Nephron progenitor cell (in vitro differentiated cells): Measurements from ENCODE around the gene GEMIN5.

Source experiments
- DNase-seq: peaks from one replicate; pipeline ENCODE4 v3.0.0; 2021
- H3K27ac Mint-ChIP-seq: 2 replicates; pipeline ENCODE4 v1.8.0; 2021; ENCODE audit warnings: mild to moderate bottlenecking, moderate library complexity, mixed read lengths
- H3K27me3 Mint-ChIP-seq: 2 replicates; pipeline ENCODE4 v1.8.0; 2021; ENCODE audit warnings: mild to moderate bottlenecking, low read depth, mixed read lengths; ENCODE audit not compliant: poor library complexity
- H3K36me3 Mint-ChIP-seq: 2 replicates; pipeline ENCODE4 v1.8.0; 2021; ENCODE audit warnings: low read depth, mixed read lengths
- H3K4me1 Mint-ChIP-seq: 2 replicates; pipeline ENCODE4 v1.8.0; 2021; ENCODE audit warnings: mixed read lengths
- H3K4me3 Mint-ChIP-seq: 2 replicates; pipeline ENCODE4 v1.8.0; 2021; ENCODE audit warnings: mild to moderate bottlenecking, moderate library complexity, mixed read lengths
- H3K9me3 Mint-ChIP-seq: 2 replicates; pipeline ENCODE4 v1.8.0; 2021; ENCODE audit warnings: mild to moderate bottlenecking, moderate library complexity, mixed read lengths
- TF ChIP-seq, protein P1 (sequence below): fragments of 200-600 bp; sonication (generic); IDR thresholded peaks from 2 replicates; pipeline ENCODE4 v1.5.0; 2021; ENCODE audit warnings: antibody characterized with exemption

Gene GEMIN5

DNA sequence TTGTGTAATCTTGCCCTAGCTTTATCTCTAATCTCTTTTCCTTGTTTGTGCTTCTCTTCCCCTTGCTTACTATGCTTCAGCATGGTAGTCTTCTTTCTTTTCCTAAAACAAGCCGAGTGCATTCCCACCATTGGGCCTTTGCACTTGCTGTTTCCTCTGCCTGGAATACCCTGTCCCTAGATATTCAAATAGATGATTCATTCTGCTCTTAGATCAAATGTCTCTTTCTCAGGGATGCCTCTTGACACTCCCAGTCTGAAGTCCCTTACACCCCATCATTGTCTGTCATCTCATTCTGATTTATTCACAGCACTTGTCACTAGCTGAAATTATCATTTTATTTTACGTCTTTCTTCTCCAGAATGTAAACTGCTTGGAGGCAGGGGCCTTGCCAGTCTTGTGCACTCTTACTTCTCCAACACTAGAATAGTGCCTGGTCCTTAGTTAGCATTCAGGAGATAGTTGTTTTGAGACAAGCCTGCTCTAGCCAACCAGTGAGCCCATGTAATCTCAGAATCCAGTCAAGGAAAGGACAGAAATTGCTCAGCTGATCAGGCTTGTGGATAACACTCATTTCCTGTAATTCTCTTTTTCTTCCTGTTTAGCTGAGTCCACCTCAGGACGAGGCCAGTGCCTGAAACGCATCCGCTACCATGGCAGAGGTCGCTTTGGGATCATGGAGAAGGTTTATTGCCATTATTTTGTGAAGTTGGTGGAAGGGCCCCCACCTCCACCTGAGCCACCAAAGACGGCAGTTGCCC lies 28.2 kb upstream of the GEMIN5 start:
- TF ChIP-seq, protein P1, sequence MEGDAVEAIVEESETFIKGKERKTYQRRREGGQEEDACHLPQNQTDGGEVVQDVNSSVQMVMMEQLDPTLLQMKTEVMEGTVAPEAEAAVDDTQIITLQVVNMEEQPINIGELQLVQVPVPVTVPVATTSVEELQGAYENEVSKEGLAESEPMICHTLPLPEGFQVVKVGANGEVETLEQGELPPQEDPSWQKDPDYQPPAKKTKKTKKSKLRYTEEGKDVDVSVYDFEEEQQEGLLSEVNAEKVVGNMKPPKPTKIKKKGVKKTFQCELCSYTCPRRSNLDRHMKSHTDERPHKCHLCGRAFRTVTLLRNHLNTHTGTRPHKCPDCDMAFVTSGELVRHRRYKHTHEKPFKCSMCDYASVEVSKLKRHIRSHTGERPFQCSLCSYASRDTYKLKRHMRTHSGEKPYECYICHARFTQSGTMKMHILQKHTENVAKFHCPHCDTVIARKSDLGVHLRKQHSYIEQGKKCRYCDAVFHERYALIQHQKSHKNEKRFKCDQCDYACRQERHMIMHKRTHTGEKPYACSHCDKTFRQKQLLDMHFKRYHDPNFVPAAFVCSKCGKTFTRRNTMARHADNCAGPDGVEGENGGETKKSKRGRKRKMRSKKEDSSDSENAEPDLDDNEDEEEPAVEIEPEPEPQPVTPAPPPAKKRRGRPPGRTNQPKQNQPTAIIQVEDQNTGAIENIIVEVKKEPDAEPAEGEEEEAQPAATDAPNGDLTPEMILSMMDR: no peak
- H3K9me3 Mint-ChIP-seq: no peaks in the 10 kb centered on the region
- no peaks in the 10 kb centered on the region for H3K27me3 Mint-ChIP-seq
- H3K36me3 Mint-ChIP-seq: peaks cover 37% of the 10 kb centered on the region
- H3K27ac Mint-ChIP-seq: peak overlapping the region; percentile 69
- DNase-seq: no peak
- no peak overlapping the region for H3K4me3 Mint-ChIP-seq
- peaks cover 6% of the 10 kb centered on the region for H3K4me1 Mint-ChIP-seq

DNA sequence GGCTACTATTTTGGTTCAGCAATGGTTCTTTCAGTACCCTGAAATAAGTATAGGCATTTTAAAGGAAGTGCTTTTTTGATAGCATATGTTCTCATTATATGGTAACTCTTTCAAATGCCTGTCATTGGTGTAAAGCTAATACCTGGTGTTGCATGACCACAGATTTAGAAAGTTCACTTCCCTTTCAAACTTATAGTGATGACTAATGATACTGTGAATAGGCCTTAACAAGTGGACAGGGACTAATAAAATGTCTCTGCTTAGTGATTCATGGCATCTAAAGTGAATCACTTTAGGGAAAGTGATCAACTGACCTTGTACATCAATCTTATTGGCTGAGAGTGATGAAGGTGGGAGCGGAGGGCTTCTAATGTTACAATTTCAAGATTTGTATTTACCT lies 24.5 kb upstream of the GEMIN5 start:
- no peaks in the 10 kb centered on the region for H3K27me3 Mint-ChIP-seq
- no peak overlapping the region for H3K4me3 Mint-ChIP-seq

DNA sequence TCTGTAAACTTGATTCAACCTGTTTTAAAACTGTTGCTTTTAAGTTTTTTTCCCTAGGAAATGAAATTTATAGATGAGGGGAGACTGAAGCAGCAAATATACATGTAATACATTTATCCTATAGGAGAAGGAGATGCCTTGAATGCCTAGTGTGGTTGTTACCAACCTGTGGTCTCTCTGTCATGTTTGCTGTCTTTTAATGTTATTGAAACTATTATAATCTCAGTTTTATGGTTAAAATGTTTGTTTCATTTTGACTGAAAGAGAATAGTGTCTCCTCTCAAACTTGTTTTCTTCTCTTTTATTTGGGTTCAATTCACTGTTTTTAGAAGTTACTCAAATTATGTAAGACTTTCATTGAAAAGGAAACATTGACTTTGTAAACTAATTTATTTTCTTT lies 18.7 kb upstream of the GEMIN5 start:
- no peak overlapping the region for H3K27ac Mint-ChIP-seq
- peaks cover 47% of the 10 kb centered on the region for H3K36me3 Mint-ChIP-seq
- no peaks in the 10 kb centered on the region for H3K9me3 Mint-ChIP-seq
- no peak overlapping the region for H3K4me3 Mint-ChIP-seq
- no peak for DNase-seq
- no peaks in the 10 kb centered on the region for H3K4me1 Mint-ChIP-seq
- no peaks in the 10 kb centered on the region for H3K27me3 Mint-ChIP-seq
- TF ChIP-seq, protein P1: no peak

More for the DNA sequence above, 24.5 kb upstream of the GEMIN5 start:
- DNase-seq: no peak
- Mint-ChIP-seq H3K9me3 (no peaks in the 10 kb centered on the region), H3K36me3 (peaks cover 48% of the 10 kb centered on the region), H3K4me1 (no peaks in the 10 kb centered on the region), H3K27ac (no peak overlapping the region)
- TF ChIP-seq, protein P1: no peak

DNA sequence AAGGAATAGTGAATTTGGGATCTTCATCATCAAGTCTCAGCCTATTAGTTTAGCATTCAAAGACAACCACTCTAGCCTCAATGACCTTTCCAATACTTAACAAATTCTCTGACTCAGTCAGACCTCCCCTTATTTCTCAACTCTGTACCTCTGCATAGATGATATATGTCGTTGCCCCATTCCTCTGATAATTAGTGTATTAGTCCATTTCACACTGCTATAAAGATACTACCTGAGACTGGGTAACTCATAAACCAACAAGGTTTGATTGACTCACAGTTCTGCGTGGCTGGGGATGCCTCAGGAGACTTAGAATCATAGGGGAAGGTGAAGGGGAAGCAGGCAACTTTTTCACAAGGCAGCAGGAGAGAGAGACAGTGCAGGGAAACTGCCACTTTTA lies 11.8 kb upstream of the GEMIN5 start:
- H3K36me3 Mint-ChIP-seq: peaks cover 35% of the 10 kb centered on the region
- H3K4me1 Mint-ChIP-seq: no peaks in the 10 kb centered on the region
- no peak overlapping the region for H3K4me3 Mint-ChIP-seq
- no peaks in the 10 kb centered on the region for H3K27me3 Mint-ChIP-seq
- no peak overlapping the region for H3K27ac Mint-ChIP-seq
- H3K9me3 Mint-ChIP-seq: no peaks in the 10 kb centered on the region
- TF ChIP-seq, protein P1: no peak
- DNase-seq: no peak

DNA sequence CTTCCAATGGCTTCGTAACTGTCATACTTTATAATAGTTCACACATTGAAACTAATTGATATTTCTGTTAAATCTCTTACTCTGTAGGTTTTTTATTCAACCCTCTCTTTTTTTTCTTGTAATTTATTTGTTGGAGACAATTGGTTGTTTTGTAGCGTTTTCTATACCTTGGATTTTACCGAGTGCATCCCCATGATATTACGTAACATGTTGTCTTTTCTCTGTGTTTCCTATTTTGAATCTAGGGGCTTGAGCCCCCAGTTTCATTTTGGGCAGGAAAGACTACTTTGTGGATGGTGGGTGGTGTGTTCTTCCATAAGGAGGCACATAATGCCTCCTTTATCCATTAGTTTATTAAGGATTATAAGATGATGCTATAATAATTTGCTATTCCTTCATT lies 10.3 kb upstream of the GEMIN5 start:
- TF ChIP-seq, protein P1: no peak
- Mint-ChIP-seq H3K36me3 (peaks cover 31% of the 10 kb centered on the region), H3K9me3 (no peaks in the 10 kb centered on the region), H3K4me1 (no peaks in the 10 kb centered on the region), H3K27me3 (no peaks in the 10 kb centered on the region), H3K27ac (no peak overlapping the region), H3K4me3 (no peak overlapping the region)
- DNase-seq: no peak

DNA sequence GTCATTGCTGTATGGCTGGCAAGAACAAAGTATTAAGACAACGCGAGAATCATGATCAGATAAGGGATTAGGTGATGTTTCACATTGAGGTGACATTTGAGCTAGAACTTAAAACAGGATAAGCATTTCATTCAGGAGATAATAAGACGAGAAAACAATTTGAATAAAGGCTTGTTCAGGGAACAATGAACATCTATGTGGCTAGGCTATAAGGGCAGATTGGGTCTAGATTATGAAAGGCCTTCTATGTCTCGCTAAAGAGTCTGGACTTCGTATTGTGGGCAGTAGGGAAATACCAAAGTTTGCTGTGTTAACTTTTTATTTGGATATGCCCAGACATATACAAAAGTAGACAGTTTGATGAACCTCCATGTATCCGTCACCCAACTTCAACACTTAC lies 9.8 kb upstream of the GEMIN5 start:
- H3K27ac Mint-ChIP-seq: no peak overlapping the region
- H3K9me3 Mint-ChIP-seq: no peaks in the 10 kb centered on the region
- TF ChIP-seq, protein P1: no peak
- peaks cover under 1% of the 10 kb centered on the region for H3K4me1 Mint-ChIP-seq
- DNase-seq: no peak
- H3K36me3 Mint-ChIP-seq: peaks cover 28% of the 10 kb centered on the region
- no peak overlapping the region for H3K4me3 Mint-ChIP-seq
- H3K27me3 Mint-ChIP-seq: no peaks in the 10 kb centered on the region
